ENCODE data around the gene PROSER2.

GRCh38 chr10:11783558-11783865, 39.6 kb upstream of the PROSER2 start:
- TF ChIP-seq POLR2A (IDR thresholded peaks at IDR 0.05): no peak
- TF ChIP-seq CTCF (IDR thresholded peaks at IDR 0.05): no peak

Data from Peyer's patch (tissue), 4 donors.